ENCODE measurements around the gene ZNF516. TPM values are rescaled to one million over a fixed set of nuclear protein-coding genes. Genes with fewer than 3 reads are reported as not detected.

The ZNF516 gene
- total RNA-seq, 2 experiments from 2014 or later = 7.4 to 8.4 TPM

DNA sequence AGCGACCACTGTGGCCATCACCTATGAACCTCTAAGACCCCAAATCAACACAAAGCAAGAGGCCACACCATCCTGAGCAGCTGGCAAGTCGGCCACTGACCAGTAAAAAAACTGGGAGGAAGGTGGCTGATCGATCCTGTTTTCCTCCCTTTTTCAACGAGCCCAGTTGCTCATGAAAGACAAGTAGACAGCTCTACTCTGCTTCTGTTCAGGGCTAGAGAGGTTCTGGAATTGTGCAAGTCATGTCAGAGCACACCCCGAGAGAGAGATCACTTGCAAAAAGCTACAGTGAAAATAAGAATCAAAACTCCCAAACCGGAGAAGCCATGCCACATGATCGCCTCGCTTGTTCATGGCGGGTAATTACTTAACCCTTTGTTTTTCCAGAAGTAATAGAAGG lies 34.6 kb downstream of the ZNF516 start:
- intact Hi-C loops (cut with micrococcal nuclease) = no loop called here
- Mint-ChIP-seq H3K4me1 (ENCODE audit: low read depth) (peaks cover 5% of the 10 kb centered on the region), H3K27me3 (ENCODE audit: low read depth) (no peaks in the 10 kb centered on the region), H3K36me3 (ENCODE audit: low read depth) (no peaks in the 10 kb centered on the region), H3K9me3 (no peaks in the 10 kb centered on the region), H3K4me3 (no peak overlapping the region), H3K27ac (no peak overlapping the region)
- DNase-seq = no peak
- CTCF ChIA-PET = interaction anchor here (0.7 kb wide), 1 partner anchor 9 kb away, joined by 3 read pairs; no protein-coding TSS in a partner anchor

DNA sequence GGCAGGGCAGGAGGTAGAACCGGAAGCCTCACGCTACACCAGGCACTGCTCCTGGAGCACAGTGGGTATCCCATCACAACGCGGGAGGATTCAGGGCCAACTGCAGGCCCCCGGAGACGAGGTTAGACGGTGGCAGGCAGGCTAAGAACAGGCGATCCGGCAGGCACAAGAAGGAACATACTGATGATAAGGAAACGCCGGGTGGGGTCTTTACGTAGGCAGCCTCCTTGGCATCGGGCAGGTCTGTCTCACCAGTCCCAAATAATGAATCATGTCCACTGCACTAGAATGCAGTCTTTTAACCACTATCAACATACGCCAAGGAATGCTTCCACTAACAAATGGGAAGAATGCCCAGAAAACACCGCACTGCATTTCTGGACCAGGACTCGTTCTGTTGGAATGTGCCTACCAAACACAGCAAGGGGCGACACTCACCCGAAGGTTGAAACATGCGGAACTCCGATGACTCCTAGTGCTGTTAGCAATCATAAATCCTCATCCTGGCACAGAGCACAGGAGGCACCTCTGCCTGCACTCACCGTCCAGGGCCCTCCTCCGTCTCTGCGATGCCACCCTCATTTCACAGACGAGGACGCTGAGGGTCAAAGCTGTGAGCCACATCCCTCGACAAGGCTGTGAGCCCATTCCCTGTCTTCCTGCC lies 35.2 kb downstream of the ZNF516 start:
- intact Hi-C loops (cut with micrococcal nuclease) = no loop called here
- CTCF ChIA-PET = interaction anchor here (0.9 kb wide), 1 partner anchor 14 kb away, joined by 3 read pairs; no protein-coding TSS in a partner anchor
- H3K36me3 Mint-ChIP-seq (ENCODE audit: low read depth) = no peaks in the 10 kb centered on the region
- no peaks in the 10 kb centered on the region for H3K9me3 Mint-ChIP-seq
- H3K4me3 Mint-ChIP-seq = no peak overlapping the region
- H3K4me1 Mint-ChIP-seq (ENCODE audit: low read depth) = peaks cover 5% of the 10 kb centered on the region
- no peaks in the 10 kb centered on the region for H3K27me3 Mint-ChIP-seq (ENCODE audit: low read depth)
- no peak overlapping the region for H3K27ac Mint-ChIP-seq
- no peak for DNase-seq

DNA sequence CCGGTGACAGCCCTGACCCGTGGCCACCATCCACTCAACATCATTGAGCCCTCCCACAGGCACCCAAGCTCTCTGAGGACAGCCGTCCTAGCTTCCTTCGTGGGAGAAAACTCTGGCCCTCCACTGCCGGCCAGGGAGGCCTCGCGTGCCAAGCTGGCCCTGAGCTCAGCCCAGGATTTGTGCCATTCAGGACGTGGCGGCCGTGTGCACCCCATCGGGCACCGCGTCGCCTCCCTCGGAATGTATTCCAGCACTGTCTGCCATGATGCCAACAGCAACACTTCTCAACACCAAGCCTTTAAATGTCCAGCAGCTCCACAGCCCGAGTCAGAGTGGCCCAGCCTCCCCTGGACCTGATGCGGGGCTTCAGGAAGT lies 35.7 kb downstream of the ZNF516 start:
- H3K4me1 Mint-ChIP-seq (ENCODE audit: low read depth) = peaks cover 5% of the 10 kb centered on the region
- intact Hi-C loops (cut with micrococcal nuclease) = no loop called here
- no peak overlapping the region for H3K4me3 Mint-ChIP-seq
- H3K27ac Mint-ChIP-seq = no peak overlapping the region
- no peaks in the 10 kb centered on the region for H3K36me3 Mint-ChIP-seq (ENCODE audit: low read depth)
- no peak for DNase-seq
- CTCF ChIA-PET = interaction anchor here (0.9 kb wide), 1 partner anchor 15 kb away, joined by 3 read pairs; no protein-coding TSS in a partner anchor
- no peaks in the 10 kb centered on the region for H3K9me3 Mint-ChIP-seq
- H3K27me3 Mint-ChIP-seq (ENCODE audit: low read depth) = no peaks in the 10 kb centered on the region

DNA sequence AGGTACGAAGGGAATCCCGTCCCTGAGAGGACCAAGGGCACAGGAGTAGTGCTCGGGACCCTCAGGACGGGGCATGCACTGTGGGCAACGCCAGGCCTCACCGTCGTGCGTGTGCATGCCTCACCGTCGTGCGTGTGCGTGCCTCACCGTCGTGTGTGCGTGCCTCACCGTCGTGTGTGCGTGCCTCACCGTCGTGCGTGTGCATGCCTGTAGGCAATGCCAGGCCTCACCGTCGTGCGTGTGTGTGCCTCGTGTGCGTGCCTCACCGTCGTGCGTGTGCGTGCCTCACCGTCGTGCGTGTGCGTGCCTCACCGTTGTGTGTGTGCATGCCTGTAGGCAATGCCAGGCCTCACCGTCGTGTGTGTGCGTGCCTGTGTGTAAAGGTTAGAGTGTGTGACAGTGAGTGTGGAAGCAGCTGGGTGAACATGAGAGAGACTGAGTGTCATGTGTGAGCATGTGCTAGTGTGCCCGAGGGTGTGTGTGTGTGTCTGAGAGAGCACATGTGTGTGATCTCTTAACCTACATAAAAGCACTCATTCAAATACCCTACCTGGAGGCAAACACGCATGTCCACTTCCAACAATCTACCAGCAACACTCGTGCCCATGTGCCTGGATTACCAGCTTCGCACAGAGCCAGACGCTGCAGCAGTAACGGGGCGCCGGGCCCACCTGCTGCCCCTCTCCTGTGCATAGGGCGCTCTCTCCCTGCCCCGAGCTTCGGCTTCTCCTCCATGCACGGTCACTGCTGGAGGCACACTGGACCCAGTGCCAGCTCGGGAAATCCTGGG lies 36.3 kb downstream of the ZNF516 start:
- Mint-ChIP-seq H3K4me1 (ENCODE audit: low read depth) (peaks cover 5% of the 10 kb centered on the region), H3K27ac (no peak overlapping the region), H3K27me3 (ENCODE audit: low read depth) (no peaks in the 10 kb centered on the region), H3K36me3 (ENCODE audit: low read depth) (no peaks in the 10 kb centered on the region), H3K9me3 (no peaks in the 10 kb centered on the region), H3K4me3 (no peak overlapping the region)
- intact Hi-C loops (cut with micrococcal nuclease) = no loop called here
- DNase-seq = no peak
- CTCF ChIA-PET = interaction anchor here (0.9 kb wide), 1 partner anchor 15 kb away, joined by 3 read pairs; no protein-coding TSS in a partner anchor

DNA sequence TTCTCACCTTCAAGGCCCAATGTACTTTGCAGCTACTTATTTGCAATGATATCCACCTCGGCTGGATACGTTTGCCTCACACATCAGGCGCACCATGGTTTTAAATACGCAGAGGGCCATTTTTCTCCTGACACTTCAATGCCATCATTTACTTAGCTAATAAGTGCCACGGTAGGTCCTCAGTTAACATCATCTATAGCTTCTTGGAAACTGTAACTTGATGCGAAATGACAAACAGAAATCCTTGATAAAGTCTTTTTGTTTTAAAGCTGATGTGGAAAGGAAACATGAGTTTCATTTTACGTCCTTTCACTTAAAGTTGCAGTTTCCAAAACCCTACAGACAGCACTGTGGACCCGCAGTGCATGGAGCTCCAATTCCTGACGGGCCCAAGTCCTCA lies 37.1 kb downstream of the ZNF516 start:
- Mint-ChIP-seq H3K27ac (no peak overlapping the region), H3K4me1 (ENCODE audit: low read depth) (peaks cover 5% of the 10 kb centered on the region), H3K36me3 (ENCODE audit: low read depth) (no peaks in the 10 kb centered on the region), H3K9me3 (no peaks in the 10 kb centered on the region), H3K4me3 (no peak overlapping the region), H3K27me3 (ENCODE audit: low read depth) (no peaks in the 10 kb centered on the region)
- DNase-seq = no peak
- intact Hi-C loops (cut with micrococcal nuclease) = no loop called here
- CTCF ChIA-PET = interaction anchor here (1.5 kb wide), 1 partner anchor 18 kb away, joined by 4 read pairs; no protein-coding TSS in a partner anchor

DNA sequence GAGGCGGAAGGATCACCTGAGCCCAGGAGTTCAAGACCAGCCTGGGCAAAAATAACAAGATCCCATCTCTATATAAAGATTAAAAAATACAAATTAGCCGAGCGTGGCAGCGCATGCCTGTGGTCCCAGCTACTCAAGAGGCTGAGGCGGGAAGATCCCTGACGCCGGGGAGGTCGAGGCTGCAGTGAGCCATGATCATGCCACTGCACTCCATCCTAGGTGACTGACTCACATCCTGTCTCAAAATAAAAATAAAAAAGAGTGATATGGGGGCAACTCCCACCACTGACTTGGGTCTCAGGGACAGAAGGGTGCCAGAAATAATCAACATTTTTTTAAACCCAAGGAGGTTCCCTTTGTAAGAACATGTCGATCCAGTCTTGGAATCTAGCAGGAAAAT lies 37.6 kb downstream of the ZNF516 start:
- CTCF ChIA-PET = interaction anchor here (1.5 kb wide), 1 partner anchor 19 kb away, joined by 4 read pairs; no protein-coding TSS in a partner anchor
- no peaks in the 10 kb centered on the region for H3K36me3 Mint-ChIP-seq (ENCODE audit: low read depth)
- no peaks in the 10 kb centered on the region for H3K9me3 Mint-ChIP-seq
- intact Hi-C loops (cut with micrococcal nuclease) = no loop called here
- DNase-seq = no peak
- peaks cover 7% of the 10 kb centered on the region for H3K4me1 Mint-ChIP-seq (ENCODE audit: low read depth)
- H3K27me3 Mint-ChIP-seq (ENCODE audit: low read depth) = peaks cover 2% of the 10 kb centered on the region
- no peak overlapping the region for H3K4me3 Mint-ChIP-seq
- no peak overlapping the region for H3K27ac Mint-ChIP-seq

DNA sequence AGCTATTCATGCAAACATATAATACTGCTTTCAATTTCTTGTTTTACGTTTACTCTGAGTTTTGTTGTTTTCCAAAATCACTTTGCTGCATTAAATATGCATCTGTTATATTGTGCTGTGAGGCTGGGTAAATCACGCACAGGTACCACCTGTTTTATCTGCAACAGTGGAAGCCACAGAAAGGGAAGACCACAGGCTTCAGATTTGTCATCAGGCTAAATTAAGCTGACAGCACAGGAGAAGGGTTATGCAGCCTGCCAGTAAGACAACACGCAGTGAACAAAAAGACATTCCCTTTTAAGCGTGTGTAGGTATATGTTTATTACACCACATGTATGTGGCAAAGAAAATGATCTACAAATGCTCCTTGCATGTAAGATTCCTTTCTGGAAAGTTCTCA lies 38.2 kb downstream of the ZNF516 start:
- H3K4me3 Mint-ChIP-seq = no peak overlapping the region
- CTCF ChIA-PET = interaction anchor here (1.5 kb wide), 1 partner anchor 19 kb away, joined by 4 read pairs; no protein-coding TSS in a partner anchor
- H3K36me3 Mint-ChIP-seq (ENCODE audit: low read depth) = no peaks in the 10 kb centered on the region
- H3K4me1 Mint-ChIP-seq (ENCODE audit: low read depth) = peaks cover 12% of the 10 kb centered on the region
- no peak overlapping the region for H3K27ac Mint-ChIP-seq
- peaks cover 3% of the 10 kb centered on the region for H3K27me3 Mint-ChIP-seq (ENCODE audit: low read depth)
- DNase-seq = no peak
- intact Hi-C loops (cut with micrococcal nuclease) = no loop called here
- no peaks in the 10 kb centered on the region for H3K9me3 Mint-ChIP-seq

DNA sequence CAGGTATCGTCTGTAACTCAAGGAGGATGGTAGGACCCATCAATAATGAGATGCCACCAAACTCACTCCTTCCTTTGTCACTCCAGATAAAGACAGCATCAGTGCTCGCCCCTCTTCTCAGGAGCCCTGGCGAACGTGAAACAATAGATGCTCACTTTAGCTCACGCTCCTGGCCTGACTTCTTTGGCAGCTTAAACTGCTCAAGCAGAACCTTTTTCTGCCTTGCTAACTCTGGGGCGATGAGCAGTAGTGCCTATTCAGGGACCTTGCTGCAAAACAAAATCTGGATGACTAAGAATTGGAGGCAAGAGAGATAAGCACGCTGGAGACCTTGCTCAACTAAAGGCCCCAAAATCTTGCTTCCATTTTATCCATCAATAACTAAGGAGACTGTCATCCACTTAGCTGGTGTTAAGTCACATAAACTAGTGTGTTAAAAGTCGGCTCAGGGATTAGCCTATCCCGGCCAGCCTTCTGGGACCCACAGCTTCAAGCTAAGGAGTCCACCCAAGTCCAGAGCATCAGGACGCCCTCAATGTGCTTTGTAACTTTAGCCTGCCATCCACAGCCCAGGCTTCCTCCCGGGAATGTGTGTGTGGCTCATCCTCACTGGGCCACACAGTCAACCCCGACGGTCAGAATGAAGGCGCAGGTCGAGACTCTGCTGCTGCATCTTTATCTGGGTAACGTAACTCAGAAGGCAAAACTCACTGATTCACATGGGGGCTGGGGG lies 38.9 kb downstream of the ZNF516 start:
- intact Hi-C loops (cut with micrococcal nuclease) = no loop called here
- Mint-ChIP-seq H3K4me1 (ENCODE audit: low read depth) (peaks cover 18% of the 10 kb centered on the region), H3K36me3 (ENCODE audit: low read depth) (no peaks in the 10 kb centered on the region), H3K9me3 (no peaks in the 10 kb centered on the region), H3K27ac (no peak overlapping the region), H3K4me3 (no peak overlapping the region), H3K27me3 (ENCODE audit: low read depth) (peaks cover 3% of the 10 kb centered on the region)
- DNase-seq = no peak
- CTCF ChIA-PET = no interaction called here

DNA sequence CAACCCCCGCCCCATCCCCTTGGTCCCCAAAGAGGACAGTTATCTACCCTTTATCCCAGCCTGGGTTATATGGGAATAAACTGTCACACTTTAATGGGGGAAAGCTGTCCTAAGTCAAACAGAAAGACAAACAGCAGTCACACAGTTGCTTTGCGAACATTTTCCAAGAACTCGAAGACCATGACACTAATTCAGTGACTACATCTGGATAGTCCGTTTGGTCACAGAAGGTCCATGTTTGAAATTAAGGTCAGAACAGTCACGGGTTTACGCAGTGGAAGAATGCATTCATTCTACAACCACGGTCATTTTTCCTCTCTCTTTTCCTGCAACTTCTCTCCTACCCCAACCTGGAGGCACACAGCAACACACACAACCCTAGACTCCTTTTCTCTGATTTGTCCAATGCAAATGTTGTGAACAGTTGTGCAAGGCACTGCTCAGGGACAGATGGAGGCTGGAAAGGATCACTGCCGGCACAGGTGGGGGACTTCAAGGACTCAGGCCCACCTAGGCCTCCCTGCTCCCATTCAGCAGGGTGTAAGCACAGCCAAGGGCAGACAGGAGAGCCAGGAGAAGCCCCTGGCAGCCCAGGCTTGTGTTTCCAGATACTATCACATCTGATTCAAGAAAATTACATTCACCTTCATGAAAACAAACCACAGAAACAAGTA lies 39.9 kb downstream of the ZNF516 start:
- no peak for DNase-seq
- intact Hi-C loops (cut with micrococcal nuclease) = no loop called here
- no peaks in the 10 kb centered on the region for H3K9me3 Mint-ChIP-seq
- H3K27ac Mint-ChIP-seq = no peak overlapping the region
- H3K36me3 Mint-ChIP-seq (ENCODE audit: low read depth) = no peaks in the 10 kb centered on the region
- H3K4me3 Mint-ChIP-seq = no peak overlapping the region
- peaks cover 3% of the 10 kb centered on the region for H3K27me3 Mint-ChIP-seq (ENCODE audit: low read depth)
- H3K4me1 Mint-ChIP-seq (ENCODE audit: low read depth) = peaks cover 24% of the 10 kb centered on the region
- CTCF ChIA-PET = no interaction called here

DNA sequence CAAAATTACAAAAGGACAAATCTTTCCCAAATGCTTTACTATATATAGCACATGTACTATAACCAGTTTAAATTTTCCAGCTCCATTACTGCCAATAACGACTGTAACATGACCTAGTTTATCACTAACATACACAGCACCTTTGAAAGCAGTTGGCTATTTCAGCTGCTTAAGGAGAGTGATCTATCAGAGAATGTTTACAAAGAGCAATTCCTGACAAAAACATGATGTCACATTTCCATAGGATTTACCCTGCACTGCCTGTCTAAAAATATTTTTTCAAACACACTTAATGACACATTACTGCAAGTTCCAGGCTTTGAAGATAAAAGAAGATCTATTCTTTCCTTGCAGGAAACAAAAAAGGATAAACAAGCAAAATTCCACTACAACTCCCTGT lies 40.6 kb downstream of the ZNF516 start:
- H3K27ac Mint-ChIP-seq = no peak overlapping the region
- no peaks in the 10 kb centered on the region for H3K36me3 Mint-ChIP-seq (ENCODE audit: low read depth)
- H3K4me1 Mint-ChIP-seq (ENCODE audit: low read depth) = peaks cover 30% of the 10 kb centered on the region
- peaks cover 3% of the 10 kb centered on the region for H3K27me3 Mint-ChIP-seq (ENCODE audit: low read depth)
- no peak for DNase-seq
- CTCF ChIA-PET = interaction anchor here (1.1 kb wide), 1 partner anchor 9 kb away, joined by 3 read pairs; no protein-coding TSS in a partner anchor
- H3K4me3 Mint-ChIP-seq = no peak overlapping the region
- intact Hi-C loops (cut with micrococcal nuclease) = no loop called here
- H3K9me3 Mint-ChIP-seq = no peaks in the 10 kb centered on the region

DNA sequence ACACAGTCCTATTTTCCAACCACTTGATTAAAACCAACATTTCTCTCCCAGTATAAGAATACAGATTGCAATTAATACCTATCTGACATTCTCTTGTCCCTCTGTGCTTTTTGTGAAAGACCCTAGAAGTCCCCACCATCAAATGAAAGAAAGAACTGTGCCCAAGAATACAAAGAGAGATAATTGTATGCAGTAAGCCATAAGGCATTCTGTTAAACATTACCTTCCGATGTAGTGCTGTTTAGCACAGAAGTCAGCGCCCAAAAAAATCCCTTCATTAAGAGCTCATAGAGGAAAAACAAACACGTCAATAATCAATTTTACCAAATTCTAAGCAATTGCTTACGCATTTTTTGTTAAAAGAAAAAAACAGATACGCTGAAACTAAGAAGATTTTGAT lies 41.1 kb downstream of the ZNF516 start:
- H3K4me1 Mint-ChIP-seq (ENCODE audit: low read depth) = peaks cover 35% of the 10 kb centered on the region

DNA sequence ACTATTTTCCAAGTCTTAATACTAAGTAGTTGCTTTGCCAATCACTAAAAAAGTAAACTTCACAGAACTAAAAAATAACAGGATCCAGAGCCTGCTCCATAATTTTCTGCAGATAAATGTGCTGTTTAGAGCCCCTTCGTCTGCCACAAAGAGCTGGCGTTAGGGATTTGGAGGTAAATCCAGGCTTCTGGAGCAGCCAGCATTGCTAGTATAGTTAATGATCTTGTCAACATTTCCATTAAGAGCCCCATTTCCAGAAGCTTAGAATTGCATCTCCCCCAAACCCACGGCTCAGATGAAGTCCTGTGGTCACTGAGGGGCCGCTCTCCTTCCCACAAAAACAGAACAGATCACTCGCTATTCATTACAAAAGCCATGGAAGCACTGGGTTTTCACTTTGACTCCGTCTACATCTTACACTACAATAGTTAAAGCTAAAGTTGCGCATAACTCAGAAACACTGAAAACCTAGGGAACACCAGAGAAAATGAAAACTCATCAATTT lies 41.9 kb downstream of the ZNF516 start:
- Mint-ChIP-seq H3K9me3 (no peaks in the 10 kb centered on the region), H3K36me3 (ENCODE audit: low read depth) (no peaks in the 10 kb centered on the region), H3K27me3 (ENCODE audit: low read depth) (peaks cover 3% of the 10 kb centered on the region), H3K4me1 (ENCODE audit: low read depth) (peaks cover 43% of the 10 kb centered on the region), H3K27ac (no peak overlapping the region), H3K4me3 (no peak overlapping the region)
- intact Hi-C loops (cut with micrococcal nuclease) = no loop called here
- CTCF ChIA-PET = no interaction called here
- DNase-seq = no peak

More for the DNA sequence above, 41.1 kb downstream of the ZNF516 start:
- Mint-ChIP-seq H3K9me3 (no peaks in the 10 kb centered on the region), H3K36me3 (ENCODE audit: low read depth) (no peaks in the 10 kb centered on the region), H3K27me3 (ENCODE audit: low read depth) (peaks cover 3% of the 10 kb centered on the region), H3K4me3 (no peak overlapping the region), H3K27ac (no peak overlapping the region)
- intact Hi-C loops (cut with micrococcal nuclease) = no loop called here
- CTCF ChIA-PET = interaction anchor here (1.1 kb wide), 1 partner anchor 9 kb away, joined by 3 read pairs; no protein-coding TSS in a partner anchor
- DNase-seq = no peak

All from activated naive CD4-positive, alpha-beta T cell treated with anti-CD3 and anti-CD28 coated beads for 36 hours (primary cell).